ACC112 (cell line): ENCODE data around the gene PTPRN2.
"Not testable (repeated sequence)": the region's sequence is repeated elsewhere in the genome, so short reads cannot be mapped to it uniquely, and the experiment has no call there.

Experiments
- H2AFZ ChIP-seq: fragments of 200-600 bp; sonication (generic); one replicate; pipeline ENCODE4 v1.6.0; 2017; ENCODE audit warnings: antibody characterized with exemption, low read length; ENCODE audit not compliant: unreplicated experiment
- H3K27ac ChIP-seq: fragments of 200-600 bp; sonication (generic); 2 replicates; pipeline ENCODE4 v1.5.1; 2014; ENCODE audit warnings: low read depth, mild to moderate bottlenecking, antibody characterized with exemption, low read length, moderate library complexity
- H3K27me3 ChIP-seq: fragments of 200-600 bp; sonication (generic); 2 replicates; pipeline ENCODE4 v1.6.1; 2014; ENCODE audit warnings: mild to moderate bottlenecking, antibody characterized with exemption, low read length, moderate library complexity, mixed read lengths; ENCODE audit not compliant: insufficient read depth
- H3K36me3 ChIP-seq: fragments of 200-600 bp; sonication (generic); 2 replicates; pipeline ENCODE4 v1.6.1; 2016; ENCODE audit warnings: mild to moderate bottlenecking, antibody characterized with exemption, low read length, moderate library complexity, mixed read lengths; ENCODE audit not compliant: insufficient read depth
- H3K4me1 ChIP-seq: fragments of 200-600 bp; sonication (generic); one replicate; pipeline ENCODE4 v1.6.1; 2016; ENCODE audit warnings: low read length, mixed read lengths; ENCODE audit not compliant: insufficient read depth, unreplicated experiment, control insufficient read depth
- H3K4me3 ChIP-seq: fragments of 200-600 bp; sonication (generic); 2 replicates; pipeline ENCODE4 v1.5.1; 2014; ENCODE audit warnings: mild to moderate bottlenecking, low read depth, low read length
- H3K79me2 ChIP-seq: fragments of 200-600 bp; sonication (generic); one replicate; pipeline ENCODE4 v1.6.0; 2016; ENCODE audit warnings: low read length; ENCODE audit not compliant: control insufficient read depth, unreplicated experiment, insufficient read depth

The PTPRN2 gene

DNA sequence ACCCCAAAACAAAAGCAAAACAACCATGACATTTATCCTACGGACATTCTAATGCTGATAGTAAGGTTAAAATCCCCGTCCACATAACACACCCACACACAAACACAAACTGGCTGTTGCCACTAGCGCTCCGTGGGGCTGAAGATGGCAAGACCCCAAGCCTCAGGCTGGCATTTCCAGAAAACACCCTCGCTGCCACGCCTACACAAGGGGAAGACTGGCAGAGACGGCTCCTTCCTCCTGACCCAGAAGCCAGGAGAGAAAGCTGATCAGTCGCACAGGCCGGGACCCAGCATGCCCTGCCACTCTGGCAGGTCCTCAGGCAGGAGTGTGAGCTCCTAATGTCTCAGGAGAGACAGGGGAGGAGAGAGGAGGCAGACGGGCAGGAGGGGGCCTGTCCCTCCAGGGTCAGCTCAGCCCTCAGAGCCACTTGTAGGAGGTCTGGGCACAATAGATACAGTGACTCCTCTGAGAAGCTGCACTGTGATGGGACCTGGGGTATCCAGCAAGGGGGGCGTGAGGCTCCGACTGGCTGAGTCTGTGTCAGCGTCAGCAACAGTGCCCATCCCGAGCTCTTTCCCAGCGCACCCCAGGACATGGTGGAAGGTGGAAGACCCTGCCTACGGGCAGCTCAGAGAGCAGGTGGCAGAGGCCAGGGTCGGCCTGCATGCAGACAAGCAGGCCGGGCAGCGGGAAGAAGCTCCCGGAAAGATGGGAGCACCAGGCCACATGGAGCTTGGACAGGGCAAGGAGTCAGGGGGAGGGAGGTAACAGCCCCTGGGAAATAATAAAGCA lies 326.9 kb downstream of the PTPRN2 start:
- Histone ChIP-seq H3K79me2 (no peaks in the 10 kb centered on the region), H3K4me1 (no peaks in the 10 kb centered on the region), H2AFZ (no peak overlapping the region), H3K36me3 (no peaks in the 10 kb centered on the region), H3K27me3 (no peaks in the 10 kb centered on the region), H3K27ac (no peak overlapping the region), H3K4me3 (no peak overlapping the region)

DNA sequence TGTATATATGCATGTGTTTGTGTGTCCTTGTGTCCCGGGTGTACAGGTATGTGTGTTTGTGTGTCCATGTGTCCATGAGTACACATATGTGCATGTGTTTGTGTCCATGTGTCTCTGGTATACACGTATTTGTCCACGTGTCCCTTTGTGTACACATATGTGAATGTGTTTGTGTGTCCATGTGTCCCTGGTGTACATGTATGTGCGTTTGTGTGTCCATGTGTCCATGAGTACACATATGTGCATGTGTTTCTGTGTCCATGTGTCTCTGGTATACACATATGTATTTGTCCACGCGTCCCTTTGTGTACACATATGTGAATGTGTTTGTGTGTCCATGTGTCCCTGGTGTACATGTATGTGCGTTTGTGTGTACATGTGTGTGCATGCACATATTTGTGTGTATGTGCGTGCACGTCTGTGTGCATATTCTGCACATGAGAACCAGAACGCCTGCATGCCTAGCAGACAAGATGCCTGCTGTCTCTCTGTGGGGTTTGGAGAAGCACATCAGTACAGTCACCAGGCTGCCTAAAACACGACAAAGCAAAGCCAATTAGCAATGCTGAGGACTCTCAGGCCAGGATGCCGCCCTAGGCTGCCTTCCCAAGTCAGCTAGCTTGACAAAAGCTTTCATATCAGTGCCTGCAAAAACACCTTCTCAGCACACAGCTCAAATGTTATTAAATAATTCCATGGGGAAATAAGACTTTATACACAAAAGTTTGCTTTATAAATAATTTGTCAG lies 327.8 kb downstream of the PTPRN2 start:
- no peak overlapping the region for H3K4me3 ChIP-seq
- H3K4me1 ChIP-seq: no peaks in the 10 kb centered on the region
- no peaks in the 10 kb centered on the region for H3K36me3 ChIP-seq
- no peak overlapping the region for H3K27ac ChIP-seq
- no peaks in the 10 kb centered on the region for H3K79me2 ChIP-seq
- no peak overlapping the region for H2AFZ ChIP-seq
- no peaks in the 10 kb centered on the region for H3K27me3 ChIP-seq

DNA sequence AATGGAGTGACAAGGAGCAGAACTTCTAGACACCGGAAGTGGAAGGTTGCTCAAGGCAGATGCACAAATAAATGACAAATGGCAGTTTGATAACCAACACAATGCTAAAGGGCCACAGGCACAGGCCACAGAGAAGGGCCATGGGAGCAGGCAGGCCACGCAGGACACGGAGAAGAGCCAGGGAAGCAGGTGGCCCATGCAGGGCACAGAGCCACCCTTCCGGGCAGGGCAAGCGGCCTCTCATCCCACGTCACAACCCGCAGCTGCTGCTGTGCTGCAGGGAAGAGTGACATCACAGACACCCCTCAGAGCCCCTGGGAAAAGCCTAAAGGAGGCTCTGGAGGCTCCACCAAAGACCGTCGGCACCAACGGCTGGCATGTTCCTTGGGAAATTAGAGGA lies 328.5 kb downstream of the PTPRN2 start:
- no peaks in the 10 kb centered on the region for H3K4me1 ChIP-seq
- H3K27ac ChIP-seq: no peak overlapping the region
- no peaks in the 10 kb centered on the region for H3K79me2 ChIP-seq
- H2AFZ ChIP-seq: no peak overlapping the region
- no peaks in the 10 kb centered on the region for H3K36me3 ChIP-seq
- no peak overlapping the region for H3K4me3 ChIP-seq
- no peaks in the 10 kb centered on the region for H3K27me3 ChIP-seq

DNA sequence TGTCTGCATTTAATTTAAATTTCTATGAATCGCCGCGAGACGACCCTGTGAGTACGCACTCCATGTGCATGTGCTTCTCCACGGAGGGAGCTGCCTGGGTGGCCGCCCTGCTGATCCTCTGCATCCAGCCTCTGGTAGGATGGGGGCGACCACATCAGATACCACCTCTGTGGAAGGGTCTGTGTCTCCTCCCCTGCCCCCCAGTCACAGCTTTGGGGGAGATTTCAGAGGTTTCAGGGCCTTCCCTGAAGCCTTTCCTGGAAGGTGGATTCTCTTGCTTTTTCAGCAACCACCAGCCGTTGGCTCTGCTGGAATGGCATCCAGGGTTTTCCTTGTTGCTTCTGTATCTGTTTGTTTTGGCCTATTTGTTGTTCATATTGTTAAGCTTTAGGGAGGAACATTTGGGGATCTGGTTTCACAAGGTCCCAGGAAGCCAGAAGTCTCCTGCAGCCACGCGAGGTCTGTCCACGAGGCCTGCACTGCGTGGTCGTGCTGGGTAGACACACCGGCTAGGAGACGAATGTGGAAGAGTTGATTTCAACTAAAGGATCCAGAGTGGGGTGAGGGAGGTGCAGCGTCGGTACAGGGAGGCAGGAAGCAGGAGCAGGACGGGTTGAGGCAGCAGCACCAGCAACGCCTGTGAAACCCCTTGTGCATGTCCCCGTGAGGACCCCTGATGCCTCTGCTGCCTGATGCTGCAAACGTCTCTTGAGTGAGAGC lies 329.1 kb downstream of the PTPRN2 start:
- H3K4me1 ChIP-seq: no peaks in the 10 kb centered on the region
- H3K27ac ChIP-seq: no peak overlapping the region
- no peak overlapping the region for H2AFZ ChIP-seq
- no peaks in the 10 kb centered on the region for H3K79me2 ChIP-seq
- H3K27me3 ChIP-seq: no peaks in the 10 kb centered on the region
- H3K4me3 ChIP-seq: no peak overlapping the region
- H3K36me3 ChIP-seq: no peaks in the 10 kb centered on the region

GRCh38 chr7:158257516-158258410 lies 329.9 kb downstream of the PTPRN2 start:
- Histone ChIP-seq H3K36me3 (no peaks in the 10 kb centered on the region), H3K4me1 (no peaks in the 10 kb centered on the region), H3K79me2 (no peaks in the 10 kb centered on the region), H3K4me3 (no peak overlapping the region), H3K27me3 (no peaks in the 10 kb centered on the region), H3K27ac (no peak overlapping the region), H2AFZ (no peak overlapping the region)

- Histone ChIP-seq H2AFZ (no peak overlapping the region), H3K36me3 (no peaks in the 10 kb centered on the region), H3K4me1 (no peaks in the 10 kb centered on the region), H3K27me3 (no peaks in the 10 kb centered on the region), H3K27ac (no peak overlapping the region), H3K4me3 (no peak overlapping the region), H3K79me2 (no peaks in the 10 kb centered on the region)
Measured at GRCh38 chr7:158257001-158257400, 330.6 kb downstream of the PTPRN2 start.

GRCh38 chr7:158256091-158256816 lies 331.4 kb downstream of the PTPRN2 start:
- Histone ChIP-seq H3K4me3 (no peak overlapping the region), H3K27ac (no peak overlapping the region), H3K36me3 (no peaks in the 10 kb centered on the region), H3K27me3 (no peaks in the 10 kb centered on the region), H3K79me2 (no peaks in the 10 kb centered on the region), H3K4me1 (no peaks in the 10 kb centered on the region), H2AFZ (no peak overlapping the region)

GRCh38 chr7:158255558-158255957 lies 332.1 kb downstream of the PTPRN2 start:
- Histone ChIP-seq H3K4me3 (no peak overlapping the region), H3K79me2 (no peaks in the 10 kb centered on the region), H3K36me3 (no peaks in the 10 kb centered on the region), H2AFZ (no peak overlapping the region), H3K4me1 (no peaks in the 10 kb centered on the region), H3K27me3 (no peaks in the 10 kb centered on the region), H3K27ac (no peak overlapping the region)

DNA sequence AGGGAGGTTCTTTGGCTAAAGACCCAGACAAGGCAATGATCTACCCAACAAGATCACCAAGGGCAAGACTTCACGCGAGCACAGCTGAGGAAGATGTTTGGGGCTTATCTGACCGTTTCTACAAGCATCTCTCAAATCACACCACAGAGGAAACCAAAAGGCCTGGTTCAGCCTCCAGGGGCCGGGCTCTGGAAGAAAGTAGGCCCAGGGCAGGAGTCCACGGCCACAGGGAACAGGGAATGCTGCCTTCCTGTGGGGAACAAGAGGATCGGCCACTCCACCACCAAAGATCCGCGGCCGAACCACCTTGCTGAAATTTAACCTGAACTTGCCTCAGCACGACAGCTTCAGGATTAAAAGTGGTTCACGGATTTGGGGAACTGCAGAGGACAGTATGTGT lies 332.5 kb downstream of the PTPRN2 start:
- no peaks in the 10 kb centered on the region for H3K79me2 ChIP-seq
- no peak overlapping the region for H3K27ac ChIP-seq
- H2AFZ ChIP-seq: no peak overlapping the region
- H3K4me3 ChIP-seq: no peak overlapping the region
- no peaks in the 10 kb centered on the region for H3K4me1 ChIP-seq
- no peaks in the 10 kb centered on the region for H3K36me3 ChIP-seq
- H3K27me3 ChIP-seq: no peaks in the 10 kb centered on the region

GRCh38 chr7:158253670-158254045 lies 334.0 kb downstream of the PTPRN2 start:
- H3K79me2 ChIP-seq, H3K27ac ChIP-seq, H2AFZ ChIP-seq, H3K27me3 ChIP-seq, H3K4me1 ChIP-seq, H3K4me3 ChIP-seq, H3K36me3 ChIP-seq: not testable (repeated sequence)
